ENCODE results near the gene GTF2IRD1.
A peak's percentile ranks its signal among the peaks of the same experiment; 100 is the strongest.

GRCh38 chr7:74479961-74480829 lies 26.5 kb downstream of the GTF2IRD1 start:
- TF ChIP-seq CTCF (IDR thresholded peaks at IDR 0.05 in 8 of 11, conservative IDR thresholded peaks at IDR 0.05 in 3 of 11), result no peak
- peak; percentile 4 to 77 (median 76) for TF ChIP-seq POLR2AphosphoS5 (IDR thresholded peaks at IDR 0.05)
- TF ChIP-seq POLR2A (IDR thresholded peaks at IDR 0.05), result no peak

All from spleen (tissue), 7 donors.